ENCODE data around the gene LINGO3.

The LINGO3 gene

GRCh38 chr19:2268861-2269243 is 39.1 kb downstream of the LINGO3 start:
- DNase-seq (ENCODE audit: low spot score) = no peak

- DNase-seq (ENCODE audit: low spot score) = no peak
Observed at GRCh38 chr19:2268480-2268830, 39.5 kb downstream of the LINGO3 start.

GRCh38 chr19:2266183-2266993 is 41.6 kb downstream of the LINGO3 start:
- no peak for DNase-seq (ENCODE audit: low spot score)

- no peak for DNase-seq (ENCODE audit: low spot score)
Observed at GRCh38 chr19:2261438-2262172, 46.3 kb downstream of the LINGO3 start.

GRCh38 chr19:2260341-2260805 is 47.6 kb downstream of the LINGO3 start:
- no peak for DNase-seq (ENCODE audit: low spot score)

- no peak for DNase-seq (ENCODE audit: low spot score)
Observed at GRCh38 chr19:2259336-2259735, 48.6 kb downstream of the LINGO3 start.

Data from SK-N-DZ (cell line).